Activated gamma-delta T cell treated with Interleukin-2 at 50 U/mL for 16 hours (primary cell): ENCODE measurements around the gene ZNF763.
A peak's percentile ranks its signal among the peaks of the same experiment; 100 is the strongest.
"Not testable (repeated sequence)": the region's sequence is repeated elsewhere in the genome, so short reads cannot be mapped to it uniquely, and the experiment has no call there.

Experiments used
- DNase-seq: peaks from one replicate; pipeline ENCODE4 v3.0.0-alpha.2; 2020

Gene ZNF763

GRCh38 chr19:11964858-11965645, at the start of gene ZNF763:
Gene ZNF763, plus strand, starts transcription at chr19:11965040. Its CDS starts 169 bp downstream, at chr19:11965209.
- DNase-seq = peak; percentile 89

- no peak for DNase-seq
Observed at GRCh38 chr19:11921852-11922495, 42.9 kb upstream of the ZNF763 start.

- DNase-seq = peak; percentile 93
Observed at GRCh38 chr19:11924886-11925650, 39.8 kb upstream of the ZNF763 start, which contains the start of gene ZNF700. Gene ZNF700, plus strand, starts transcription at chr19:11925107. Its CDS starts 104 bp downstream, at chr19:11925211.

- DNase-seq = not testable (repeated sequence)
Observed at GRCh38 chr19:11925651-11926187, 39.1 kb upstream of the ZNF763 start.

GRCh38 chr19:11927227-11927626, 37.6 kb upstream of the ZNF763 start:
- DNase-seq = no peak

GRCh38 chr19:11931051-11931450, 33.8 kb upstream of the ZNF763 start:
- DNase-seq = no peak

- no peak for DNase-seq
Observed at GRCh38 chr19:11931513-11931912, 33.3 kb upstream of the ZNF763 start.

- DNase-seq = not testable (repeated sequence)
Observed at GRCh38 chr19:11935829-11936228, 29.0 kb upstream of the ZNF763 start.

- not testable (repeated sequence) for DNase-seq
Observed at GRCh38 chr19:11938383-11938782, 26.5 kb upstream of the ZNF763 start.

GRCh38 chr19:11941361-11941887, 23.4 kb upstream of the ZNF763 start:
- not testable (repeated sequence) for DNase-seq

- DNase-seq = no peak
Observed at GRCh38 chr19:11942008-11942842, 22.6 kb upstream of the ZNF763 start.

- no peak for DNase-seq
Observed at GRCh38 chr19:11942843-11943108, 22.1 kb upstream of the ZNF763 start.

- no peak for DNase-seq
Observed at GRCh38 chr19:11944656-11945055, 20.2 kb upstream of the ZNF763 start.

- no peak for DNase-seq
Observed at GRCh38 chr19:11948646-11949045, 16.2 kb upstream of the ZNF763 start.

- no peak for DNase-seq
Observed at GRCh38 chr19:11949201-11949600, 15.6 kb upstream of the ZNF763 start.

GRCh38 chr19:11949614-11950080, 15.2 kb upstream of the ZNF763 start:
- DNase-seq = not testable (repeated sequence)

GRCh38 chr19:11950312-11950711, 14.5 kb upstream of the ZNF763 start:
- DNase-seq = no peak

- peak; percentile 69 for DNase-seq
Observed at GRCh38 chr19:11963566-11964355, 1.1 kb upstream of the ZNF763 start.

GRCh38 chr19:11964496-11964857, 363 bp upstream of the ZNF763 start:
- DNase-seq = no peak

GRCh38 chr19:11970174-11970573, 5.3 kb downstream of the ZNF763 start:
- DNase-seq = no peak

- DNase-seq = no peak
Observed at GRCh38 chr19:11971041-11971440, 6.2 kb downstream of the ZNF763 start.
